HEK293 (cell line): ENCODE data around the gene LCTL.

Experiments
- CTCF ChIA-PET: fragments of 350-600 bp; formaldehyde crosslinking; extraction: SDS; loops from one replicate; lab custom pipeline; 2021; ENCODE audit warnings: antibody characterized with exemption; lab: Yijun Ruan, JAX
- POLR2A ChIA-PET: fragments of 300-600 bp; formaldehyde crosslinking; extraction: SDS; loops from one replicate; lab custom pipeline; 2020; ENCODE audit warnings: antibody characterized with exemption, inconsistent platforms; lab: Yijun Ruan, JAX
- H3K27ac ChIP-seq: fragments of 200-500 bp; sonication (Bioruptor generic); 2 replicates; pipeline ENCODE4 v1.5.1; 2014; ENCODE audit warnings: low read depth, low read length, control low read depth, inconsistent platforms; ENCODE audit errors: extremely low read depth
- H3K36me3 ChIP-seq, 2 experiments: fragments of 200-500 bp in 1 of 2; sonication (Bioruptor generic) in 1 of 2; 1 replicate in 1 of 2; 2 replicates in 1 of 2; pipeline ENCODE4 v1.5.1; 2014 to 2017; ENCODE audit warnings: inconsistent platforms in 2 of 2, low read length in 2 of 2; ENCODE audit not compliant: control insufficient read depth in 2 of 2, insufficient read depth in 1 of 2
- H3K4me1 ChIP-seq: fragments of 200-500 bp; sonication (Bioruptor generic); 2 replicates; pipeline ENCODE4 v1.5.1; 2014; ENCODE audit warnings: mild to moderate bottlenecking, low read length, inconsistent platforms; ENCODE audit not compliant: control insufficient read depth, insufficient read depth
- H3K4me3 ChIP-seq: 2 replicates; pipeline ENCODE4 v1.5.1; 2011; ENCODE audit warnings: low read depth, mild to moderate bottlenecking, control low read depth, low read length, moderate library complexity
- H3K9me3 ChIP-seq: fragments of 200-500 bp; sonication (Bioruptor generic); 2 replicates; pipeline ENCODE4 v1.5.1; 2014; ENCODE audit warnings: low read depth, low read length, inconsistent platforms; ENCODE audit not compliant: control insufficient read depth, insufficient read depth
- AEBP2 ChIP-seq: fragments of 450-650 bp; formaldehyde crosslinking; IDR thresholded peaks from 2 replicates; pipeline ENCODE4 v1.5.1; 2016; ENCODE audit warnings: missing biosample characterization, missing genetic modification characterization, borderline replicate concordance
- GFI1B ChIP-seq: fragments of 450-650 bp; formaldehyde crosslinking; IDR thresholded peaks from 2 replicates; pipeline ENCODE4 v1.5.1; 2016; ENCODE audit warnings: missing biosample characterization, missing genetic modification characterization
- GLI2 ChIP-seq: fragments of 450-650 bp; formaldehyde crosslinking; IDR thresholded peaks from 2 replicates; pipeline ENCODE4; 2017; ENCODE audit warnings: missing biosample characterization, missing genetic modification characterization, low read depth, borderline replicate concordance
- ZFP69B ChIP-seq: fragments of 450-650 bp; formaldehyde crosslinking; IDR thresholded peaks from 2 replicates; pipeline ENCODE4 v1.5.1; 2016; ENCODE audit warnings: missing biosample characterization, missing genetic modification characterization
- ZIC2 ChIP-seq: fragments of 450-650 bp; formaldehyde crosslinking; IDR thresholded peaks from 2 replicates; pipeline ENCODE4 v1.5.1; 2016; ENCODE audit warnings: missing biosample characterization, missing genetic modification characterization
- ZNF10 ChIP-seq: fragments of 450-650 bp; formaldehyde crosslinking; IDR thresholded peaks from 2 replicates; pipeline ENCODE4 v1.5.1; 2017; ENCODE audit warnings: missing biosample characterization, missing genetic modification characterization
- ZNF146 ChIP-seq: fragments of 450-650 bp; formaldehyde crosslinking; IDR thresholded peaks from 2 replicates; pipeline ENCODE4 v1.5.1; 2016; ENCODE audit warnings: missing biosample characterization, missing genetic modification characterization
- ZNF274 ChIP-seq, 2 experiments: fragments of 200-500 bp in 1 of 2; fragments of 450-650 bp in 1 of 2; sonication (Bioruptor generic) in 1 of 2; formaldehyde crosslinking in 1 of 2; IDR thresholded peaks; 2 replicates each; pipeline versions ENCODE4 v1.5.1 to v1.6.1; 2014 to 2016; ENCODE audit warnings: borderline replicate concordance in 1 of 2, inconsistent platforms in 1 of 2, low read length in 1 of 2, missing biosample characterization in 1 of 2, missing genetic modification characterization in 1 of 2
- ZNF341 ChIP-seq: fragments of 450-650 bp; formaldehyde crosslinking; IDR thresholded peaks from 2 replicates; pipeline ENCODE4; 2016; ENCODE audit warnings: low read depth, missing biosample characterization, missing genetic modification characterization
- ZNF350 ChIP-seq: fragments of 450-650 bp; formaldehyde crosslinking; IDR thresholded peaks from 2 replicates; pipeline ENCODE4 v1.5.0; 2017; ENCODE audit warnings: missing biosample characterization, mild to moderate bottlenecking, missing genetic modification characterization
- ZNF600 ChIP-seq: fragments of 450-650 bp; formaldehyde crosslinking; IDR thresholded peaks from 2 replicates; pipeline ENCODE4 v1.5.1; 2016; ENCODE audit warnings: missing biosample characterization, missing genetic modification characterization
- ZNF670 ChIP-seq: fragments of 450-650 bp; formaldehyde crosslinking; IDR thresholded peaks from 2 replicates; pipeline ENCODE4 v1.5.1; 2016; ENCODE audit warnings: missing biosample characterization, missing genetic modification characterization, low read depth
- ZNF704 ChIP-seq: fragments of 450-650 bp; formaldehyde crosslinking; IDR thresholded peaks from 2 replicates; pipeline ENCODE4 v1.5.1; 2016; ENCODE audit warnings: missing biosample characterization, missing genetic modification characterization
- ZNF768 ChIP-seq: fragments of 450-650 bp; formaldehyde crosslinking; IDR thresholded peaks from 2 replicates; pipeline ENCODE4 v1.5.1; 2018; ENCODE audit warnings: missing biosample characterization, mild to moderate bottlenecking, missing genetic modification characterization
- ZSCAN23 ChIP-seq: fragments of 450-650 bp; formaldehyde crosslinking; IDR thresholded peaks from 2 replicates; pipeline ENCODE4 v1.5.1; 2016; ENCODE audit warnings: missing biosample characterization, missing genetic modification characterization
- TF ChIP-seq, protein P1 (sequence below): fragments of 450-650 bp; formaldehyde crosslinking; IDR thresholded peaks from 2 replicates; pipeline ENCODE4 v1.5.1; 2016; ENCODE audit warnings: missing biosample characterization, missing genetic modification characterization
- TF ChIP-seq, protein P2 (sequence below): fragments of 450-650 bp; IDR thresholded peaks from 2 replicates; pipeline ENCODE4 v1.5.1; 2018; ENCODE audit warnings: missing biosample characterization, missing genetic modification characterization

Gene LCTL

GRCh38 chr15:66542896-66543295 lies 22.9 kb downstream of the LCTL start:
- Histone ChIP-seq H3K4me3 (no peak overlapping the region), H3K36me3 (peaks cover 49 to 53% of the 10 kb centered on the region in 2 experiments), H3K9me3 (no peaks in the 10 kb centered on the region), H3K4me1 (no peaks in the 10 kb centered on the region), H3K27ac (no peak overlapping the region)
- ChIA-PET CTCF (interaction anchor here (0.6 to 2.6 kb wide), 2 partner anchors 24 to 459 kb away, joined by 5 to 10 read pairs; partner anchors contain the start of gene LCTL), POLR2A (interaction anchor here (0.6 kb wide), 1 partner anchor 188 kb away, joined by 4 read pairs; no protein-coding TSS in a partner anchor)
- TF ChIP-seq GFI1B (tag by site-specific recombination) (no peak), ZIC2 (tag by site-specific recombination) (no peak), ZNF274 (IDR thresholded peaks at IDR 0.05; ENCODE audit: low read length) (no peak), ZNF274 (tag by site-specific recombination; IDR thresholded peaks at IDR 0.05; ENCODE audit: borderline replicate concordance) (no peak), ZNF341 (tag by site-specific recombination) (no peak), ZFP69B (tag by site-specific recombination) (no peak), ZNF704 (tag by site-specific recombination) (no peak), ZNF768 (tag by site-specific recombination) (no peak), ZSCAN23 (tag by site-specific recombination) (no peak), ZNF10 (tag by site-specific recombination) (no peak), ZNF146 (tag by site-specific recombination) (no peak), ZNF670 (no peak)
- TF ChIP-seq, protein P1, sequence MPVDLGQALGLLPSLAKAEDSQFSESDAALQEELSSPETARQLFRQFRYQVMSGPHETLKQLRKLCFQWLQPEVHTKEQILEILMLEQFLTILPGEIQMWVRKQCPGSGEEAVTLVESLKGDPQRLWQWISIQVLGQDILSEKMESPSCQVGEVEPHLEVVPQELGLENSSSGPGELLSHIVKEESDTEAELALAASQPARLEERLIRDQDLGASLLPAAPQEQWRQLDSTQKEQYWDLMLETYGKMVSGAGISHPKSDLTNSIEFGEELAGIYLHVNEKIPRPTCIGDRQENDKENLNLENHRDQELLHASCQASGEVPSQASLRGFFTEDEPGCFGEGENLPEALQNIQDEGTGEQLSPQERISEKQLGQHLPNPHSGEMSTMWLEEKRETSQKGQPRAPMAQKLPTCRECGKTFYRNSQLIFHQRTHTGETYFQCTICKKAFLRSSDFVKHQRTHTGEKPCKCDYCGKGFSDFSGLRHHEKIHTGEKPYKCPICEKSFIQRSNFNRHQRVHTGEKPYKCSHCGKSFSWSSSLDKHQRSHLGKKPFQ, result no peak

DNA sequence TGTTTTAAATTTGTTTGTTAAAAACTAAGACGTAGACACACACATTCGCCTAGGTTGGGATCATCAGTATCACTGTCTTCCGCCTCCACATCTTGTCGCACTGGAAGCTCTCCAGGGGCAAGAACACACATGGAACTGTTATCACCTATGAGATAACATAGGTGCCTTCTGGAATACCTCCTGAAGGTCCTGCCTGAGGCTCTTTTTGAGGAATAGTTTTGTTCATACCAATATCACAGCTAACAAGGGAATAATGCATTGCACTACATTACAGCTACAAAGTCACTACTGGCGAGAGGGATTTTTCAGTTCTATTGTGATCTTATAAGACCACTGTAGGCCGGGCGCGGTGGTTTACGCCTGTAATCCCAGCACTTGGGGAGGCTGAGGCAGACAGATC lies 30.7 kb downstream of the LCTL start:
- CTCF ChIA-PET, result interaction anchor here (0.7 to 1.3 kb wide), 4 partner anchors 9 to 148 kb away, joined by 3 read pairs; no protein-coding TSS in a partner anchor

More for the DNA sequence above, 30.7 kb downstream of the LCTL start:
- Histone ChIP-seq H3K4me1 (no peaks in the 10 kb centered on the region), H3K27ac (no peak overlapping the region), H3K9me3 (no peaks in the 10 kb centered on the region), H3K36me3 (peaks cover 61 to 62% of the 10 kb centered on the region in 2 experiments), H3K4me3 (no peak overlapping the region)
- TF ChIP-seq AEBP2 (tag by site-specific recombination), result no peak
- TF ChIP-seq ZNF350, result no peak
- TF ChIP-seq ZNF600 (tag by site-specific recombination), result no peak
- no peak for TF ChIP-seq GLI2 (tag by site-specific recombination)
- TF ChIP-seq, protein P2, sequence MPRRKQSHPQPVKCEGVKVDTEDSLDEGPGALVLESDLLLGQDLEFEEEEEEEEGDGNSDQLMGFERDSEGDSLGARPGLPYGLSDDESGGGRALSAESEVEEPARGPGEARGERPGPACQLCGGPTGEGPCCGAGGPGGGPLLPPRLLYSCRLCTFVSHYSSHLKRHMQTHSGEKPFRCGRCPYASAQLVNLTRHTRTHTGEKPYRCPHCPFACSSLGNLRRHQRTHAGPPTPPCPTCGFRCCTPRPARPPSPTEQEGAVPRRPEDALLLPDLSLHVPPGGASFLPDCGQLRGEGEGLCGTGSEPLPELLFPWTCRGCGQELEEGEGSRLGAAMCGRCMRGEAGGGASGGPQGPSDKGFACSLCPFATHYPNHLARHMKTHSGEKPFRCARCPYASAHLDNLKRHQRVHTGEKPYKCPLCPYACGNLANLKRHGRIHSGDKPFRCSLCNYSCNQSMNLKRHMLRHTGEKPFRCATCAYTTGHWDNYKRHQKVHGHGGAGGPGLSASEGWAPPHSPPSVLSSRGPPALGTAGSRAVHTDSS (tag by site-specific recombination), result no peak
- TF ChIP-seq, all 188 proteins: peak for 0
- POLR2A ChIA-PET, result no interaction called here
